HUES64 (cell line): ENCODE data around the gene CDK12.
"Not testable (repeated sequence)": the region's sequence is repeated elsewhere in the genome, so short reads cannot be mapped to it uniquely, and the experiment has no call there.

Experiments
- H3K27ac ChIP-seq: 2 replicates; pipeline ENCODE4 v1.7.0; 2013; ENCODE audit warnings: low read depth, low read length, inconsistent platforms
- H3K27me3 ChIP-seq: 2 replicates; pipeline ENCODE4 v1.6.1; 2013; ENCODE audit warnings: mild to moderate bottlenecking, low read length; ENCODE audit not compliant: insufficient read depth
- H3K36me3 ChIP-seq: 2 replicates; pipeline ENCODE4 v1.6.1; 2013; ENCODE audit warnings: mild to moderate bottlenecking, low read length; ENCODE audit not compliant: insufficient read depth
- H3K4me1 ChIP-seq: 2 replicates; pipeline ENCODE4 v1.6.1; 2013; ENCODE audit warnings: mild to moderate bottlenecking, low read length, moderate library complexity; ENCODE audit not compliant: insufficient read depth
- H3K4me3 ChIP-seq: 2 replicates; pipeline ENCODE4 v1.5.1; 2013; ENCODE audit warnings: mild to moderate bottlenecking, low read length, moderate library complexity
- H3K9ac ChIP-seq: 2 replicates; pipeline ENCODE4 v1.6.1; 2013; ENCODE audit warnings: mild to moderate bottlenecking, low read depth, low read length
- H3K9me3 ChIP-seq: 2 replicates; pipeline ENCODE4 v1.6.1; 2013; ENCODE audit warnings: low read depth, low read length; ENCODE audit not compliant: insufficient read depth
- WGBS: fragments of 150-250, 120-280 bp; methylation state at CpG from one replicate; pipeline ENCODE4 v1.1.7; 2013; ENCODE audit warnings: missing lambda C conversion rate; 5-methylcytosine and 5-hydroxymethylcytosine counted together

CDK12 gene

DNA sequence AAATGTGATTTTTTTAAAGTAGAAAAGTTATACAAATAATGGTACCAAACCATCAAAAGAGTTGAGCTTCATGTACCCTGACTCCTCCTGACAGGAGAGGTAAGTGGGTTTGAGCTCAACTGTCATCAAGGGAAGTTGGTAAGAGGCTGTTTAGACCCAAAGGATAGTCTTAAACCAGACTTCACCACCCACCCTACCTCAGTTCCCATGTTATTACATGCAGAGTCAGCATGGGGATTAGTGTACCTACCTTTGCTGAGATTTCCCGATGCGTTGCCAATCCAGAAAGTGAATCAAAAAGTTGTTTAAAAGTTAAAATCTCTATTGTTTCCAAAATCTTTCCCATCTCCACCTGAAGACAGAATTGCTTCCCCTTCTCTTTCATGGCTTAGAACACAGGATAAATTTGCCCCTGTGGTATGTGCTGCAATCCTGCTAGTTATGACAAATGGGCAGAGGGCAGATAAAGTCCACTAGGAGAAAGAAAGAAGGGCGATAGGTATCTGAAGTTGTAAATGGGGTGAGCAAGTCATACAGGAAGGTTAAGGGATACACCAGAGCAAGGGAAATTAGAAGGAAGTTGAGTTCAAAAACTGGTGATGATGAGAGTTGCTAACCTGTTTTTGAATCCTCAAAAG lies 73.6 kb downstream of the CDK12 start:
- Histone ChIP-seq H3K9me3 (no peaks in the 10 kb centered on the region), H3K4me3 (no peak overlapping the region), H3K27ac (no peak overlapping the region), H3K36me3 (peaks cover 25% of the 10 kb centered on the region), H3K9ac (no peak overlapping the region), H3K4me1 (no peaks in the 10 kb centered on the region), H3K27me3 (no peaks in the 10 kb centered on the region)
- 89% methylated on average over 3 of the region's 3 CpGs for WGBS

DNA sequence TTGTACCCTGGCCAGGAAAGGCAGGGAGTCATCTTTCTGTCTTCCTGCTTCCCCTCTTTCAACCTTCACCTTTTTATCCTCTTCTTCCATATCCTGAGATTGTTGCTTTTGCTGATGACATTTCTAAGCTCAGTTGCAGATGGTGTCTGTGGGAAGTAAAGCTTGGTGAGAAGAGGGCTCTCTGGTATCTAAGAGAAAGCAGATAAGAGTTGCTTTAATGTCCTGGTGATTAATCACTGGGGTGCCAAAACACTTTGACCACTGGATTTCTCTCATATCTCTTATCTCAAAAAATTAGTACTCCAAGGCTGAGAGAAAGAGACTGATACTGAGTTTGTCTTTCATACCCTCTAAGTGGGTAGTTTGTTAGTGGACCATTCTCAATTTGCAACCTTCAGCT lies 75.2 kb downstream of the CDK12 start:
- H3K4me1 ChIP-seq: no peaks in the 10 kb centered on the region

DNA sequence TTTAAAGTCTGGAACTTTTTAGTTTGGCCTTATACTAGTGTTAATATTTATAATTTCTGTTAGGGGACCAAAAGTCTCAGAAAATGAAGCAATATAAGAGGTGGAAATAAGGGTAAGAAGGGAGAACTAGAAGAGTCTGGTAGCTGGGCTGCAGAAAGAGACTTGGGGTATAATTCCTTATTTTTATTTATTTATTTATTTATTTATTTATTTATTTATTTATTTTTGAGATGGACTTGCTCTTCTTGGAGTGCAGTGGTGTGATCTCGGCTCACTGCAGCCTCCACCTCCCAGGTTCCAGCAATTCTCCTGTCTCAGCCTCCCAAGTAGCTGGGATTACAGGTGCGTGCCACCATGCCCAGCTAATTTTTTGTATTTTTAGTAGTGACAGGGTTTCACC lies 76.1 kb downstream of the CDK12 start:
- not testable (repeated sequence) for H3K36me3 ChIP-seq, H3K4me1 ChIP-seq, H3K9ac ChIP-seq, H3K27ac ChIP-seq, H3K9me3 ChIP-seq, H3K4me3 ChIP-seq, H3K27me3 ChIP-seq
- 100% methylated on average over 1 of the region's 2 CpGs for WGBS

More for the DNA sequence above, 75.2 kb downstream of the CDK12 start:
- no peak overlapping the region for H3K9ac ChIP-seq
- no peak overlapping the region for H3K27ac ChIP-seq
- H3K4me3 ChIP-seq: no peak overlapping the region
- H3K9me3 ChIP-seq: no peaks in the 10 kb centered on the region
- no peaks in the 10 kb centered on the region for H3K27me3 ChIP-seq
- peaks cover 9% of the 10 kb centered on the region for H3K36me3 ChIP-seq

DNA sequence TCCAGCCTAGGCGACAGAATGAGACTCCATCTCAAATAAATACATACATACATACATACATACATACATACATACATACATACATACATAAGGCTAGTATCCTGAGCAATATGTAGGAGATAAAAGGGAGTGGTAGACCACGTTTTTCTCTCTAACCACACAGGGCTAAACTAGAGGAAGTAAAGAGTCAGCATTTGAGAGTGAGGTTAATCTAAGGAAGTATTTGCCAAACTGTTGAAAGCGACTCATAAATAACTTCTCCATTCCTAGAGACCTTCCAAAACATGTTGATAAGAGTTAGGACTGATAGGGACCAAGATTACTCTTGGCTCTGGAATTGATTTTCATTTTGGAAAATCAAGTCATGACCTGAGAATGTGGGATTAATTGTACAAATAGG lies 77.6 kb downstream of the CDK12 start:
- H3K36me3 ChIP-seq: no peaks in the 10 kb centered on the region
- 100% methylated on average over 1 of the region's 3 CpGs for WGBS
- H3K27me3 ChIP-seq: no peaks in the 10 kb centered on the region
- H3K4me3 ChIP-seq: no peak overlapping the region
- H3K27ac ChIP-seq: no peak overlapping the region
- no peaks in the 10 kb centered on the region for H3K4me1 ChIP-seq
- no peaks in the 10 kb centered on the region for H3K9me3 ChIP-seq
- H3K9ac ChIP-seq: no peak overlapping the region

DNA sequence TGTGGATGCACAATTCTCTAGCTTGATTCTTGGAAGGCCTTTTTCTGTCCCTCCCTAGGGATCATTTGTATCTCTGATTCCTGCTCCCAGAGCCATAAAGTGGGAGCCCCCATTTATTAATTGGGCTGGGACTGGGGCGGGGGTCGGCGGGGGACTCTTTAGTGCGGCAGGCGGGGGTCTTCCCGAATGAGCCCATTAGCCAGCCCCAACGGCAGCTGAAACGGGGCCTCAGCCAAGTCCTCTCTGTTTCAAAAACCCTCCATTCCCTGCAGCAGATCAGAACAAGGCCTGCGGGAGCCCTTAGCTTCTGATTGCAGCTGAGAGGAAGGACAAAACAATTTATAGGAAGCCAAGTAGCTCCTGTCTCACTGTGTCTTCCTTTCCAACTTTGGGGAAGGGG lies 79.3 kb downstream of the CDK12 start:
- H3K27me3 ChIP-seq: no peaks in the 10 kb centered on the region
- 92% methylated on average over 9 of the region's 9 CpGs for WGBS
- no peaks in the 10 kb centered on the region for H3K9me3 ChIP-seq
- H3K4me3 ChIP-seq: no peak overlapping the region
- H3K36me3 ChIP-seq: 0 out of 2 replicates have a peak, but pooled peaks cover 5% of the 10 kb centered on the region
- no peaks in the 10 kb centered on the region for H3K4me1 ChIP-seq
- no peak overlapping the region for H3K9ac ChIP-seq
- no peak overlapping the region for H3K27ac ChIP-seq

DNA sequence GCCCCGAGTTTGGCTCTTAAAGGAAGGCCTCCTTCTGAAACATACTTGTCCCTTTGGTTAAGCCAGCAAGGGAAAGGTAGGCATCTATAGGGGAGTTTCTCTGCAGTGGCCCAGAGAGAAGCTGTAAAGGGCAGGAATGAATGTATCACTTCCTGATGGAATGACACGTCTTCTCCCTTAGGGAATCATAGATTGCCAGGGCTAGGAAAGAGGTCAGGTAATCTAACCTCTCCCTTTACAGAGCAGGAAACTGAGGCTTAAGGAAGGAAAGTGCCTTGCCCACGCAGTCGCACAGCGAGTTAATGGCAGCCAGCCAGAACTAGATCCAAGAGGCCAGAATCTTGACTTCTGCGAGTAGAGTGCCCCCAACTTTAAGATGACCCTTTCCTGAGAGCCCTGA lies 80.4 kb downstream of the CDK12 start:
- Histone ChIP-seq H3K4me1 (no peaks in the 10 kb centered on the region), H3K27me3 (no peaks in the 10 kb centered on the region), H3K4me3 (no peak overlapping the region), H3K9ac (no peak overlapping the region), H3K9me3 (no peaks in the 10 kb centered on the region), H3K36me3 (0 out of 2 replicates have a peak, but pooled peaks cover 5% of the 10 kb centered on the region), H3K27ac (no peak overlapping the region)
- WGBS: 78% methylated on average over 6 of the region's 6 CpGs

DNA sequence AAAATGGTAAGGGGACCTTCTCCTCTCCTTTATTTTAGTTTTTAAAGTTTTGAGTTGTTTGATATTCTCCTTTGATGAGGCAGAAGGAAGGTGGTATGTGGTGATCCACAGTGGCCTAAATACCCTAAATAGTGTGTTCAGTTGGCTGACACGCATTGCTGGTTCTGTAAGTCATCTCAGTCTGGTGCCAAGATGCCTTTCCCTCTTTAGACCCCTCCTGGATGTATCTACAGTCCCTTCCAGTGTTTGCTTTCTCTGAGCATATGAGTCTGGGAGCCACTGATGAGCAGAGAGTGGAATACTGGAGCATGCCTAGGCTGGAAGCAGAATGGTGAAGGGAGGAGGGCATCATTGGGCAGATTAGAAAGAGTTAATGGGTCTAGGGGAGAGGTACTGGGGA lies 81.9 kb downstream of the CDK12 start:
- no peak overlapping the region for H3K9ac ChIP-seq
- WGBS: 86% methylated on average over 1 of the region's 1 CpG
- H3K27me3 ChIP-seq: no peaks in the 10 kb centered on the region
- no peaks in the 10 kb centered on the region for H3K9me3 ChIP-seq
- no peaks in the 10 kb centered on the region for H3K4me1 ChIP-seq
- H3K27ac ChIP-seq: no peak overlapping the region
- 0 out of 2 replicates have a peak, but pooled peaks cover 5% of the 10 kb centered on the region for H3K36me3 ChIP-seq
- no peak overlapping the region for H3K4me3 ChIP-seq

DNA sequence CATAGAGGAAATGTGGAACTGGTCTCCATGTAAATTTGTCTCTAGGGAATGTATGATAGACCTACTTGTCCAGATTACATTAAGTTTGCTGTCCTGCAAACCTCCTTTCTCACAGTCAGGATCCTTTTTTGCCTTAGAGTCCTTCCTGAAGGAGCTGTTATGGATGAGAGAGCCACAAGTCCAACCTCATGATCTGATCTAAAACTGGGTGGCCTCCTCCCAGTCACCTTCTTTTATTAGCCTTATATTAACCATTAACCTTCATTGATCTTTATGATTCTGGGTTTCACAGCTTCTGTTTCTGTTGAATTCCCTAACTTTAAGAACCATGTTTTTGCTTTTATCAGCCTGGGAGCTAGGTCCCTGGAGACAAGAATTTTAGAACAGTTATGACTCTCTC lies 82.4 kb downstream of the CDK12 start:
- no peaks in the 10 kb centered on the region for H3K4me1 ChIP-seq
- H3K36me3 ChIP-seq: 0 out of 2 replicates have a peak, but pooled peaks cover 5% of the 10 kb centered on the region
- no peaks in the 10 kb centered on the region for H3K9me3 ChIP-seq
- no peak overlapping the region for H3K9ac ChIP-seq
- H3K27ac ChIP-seq: no peak overlapping the region
- no peak overlapping the region for H3K4me3 ChIP-seq
- H3K27me3 ChIP-seq: no peaks in the 10 kb centered on the region

DNA sequence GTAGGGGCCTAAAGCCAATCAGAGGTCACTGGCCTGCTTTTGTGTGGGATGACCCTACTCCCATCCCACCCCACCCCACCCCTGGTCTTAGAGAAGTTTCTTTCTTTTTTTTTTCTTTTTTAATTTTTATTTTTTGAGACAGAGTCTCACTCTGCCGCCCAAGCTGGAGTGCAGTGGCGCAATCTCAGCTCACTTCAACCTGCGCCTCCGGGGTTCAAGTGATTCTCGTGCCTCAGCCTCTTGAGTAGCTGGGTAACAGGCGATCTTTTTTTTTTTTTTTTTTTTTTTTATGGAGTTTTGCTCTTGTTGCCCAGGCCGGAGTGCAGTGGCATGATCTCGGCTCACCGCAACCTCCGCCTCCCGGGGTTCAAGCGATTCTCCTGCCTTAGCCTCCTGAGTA lies 83.1 kb downstream of the CDK12 start:
- not testable (repeated sequence) for H3K36me3 ChIP-seq, H3K4me1 ChIP-seq, H3K27ac ChIP-seq, H3K9ac ChIP-seq, H3K27me3 ChIP-seq, H3K4me3 ChIP-seq, H3K9me3 ChIP-seq
- WGBS: 96% methylated on average over 11 of the region's 12 CpGs

DNA sequence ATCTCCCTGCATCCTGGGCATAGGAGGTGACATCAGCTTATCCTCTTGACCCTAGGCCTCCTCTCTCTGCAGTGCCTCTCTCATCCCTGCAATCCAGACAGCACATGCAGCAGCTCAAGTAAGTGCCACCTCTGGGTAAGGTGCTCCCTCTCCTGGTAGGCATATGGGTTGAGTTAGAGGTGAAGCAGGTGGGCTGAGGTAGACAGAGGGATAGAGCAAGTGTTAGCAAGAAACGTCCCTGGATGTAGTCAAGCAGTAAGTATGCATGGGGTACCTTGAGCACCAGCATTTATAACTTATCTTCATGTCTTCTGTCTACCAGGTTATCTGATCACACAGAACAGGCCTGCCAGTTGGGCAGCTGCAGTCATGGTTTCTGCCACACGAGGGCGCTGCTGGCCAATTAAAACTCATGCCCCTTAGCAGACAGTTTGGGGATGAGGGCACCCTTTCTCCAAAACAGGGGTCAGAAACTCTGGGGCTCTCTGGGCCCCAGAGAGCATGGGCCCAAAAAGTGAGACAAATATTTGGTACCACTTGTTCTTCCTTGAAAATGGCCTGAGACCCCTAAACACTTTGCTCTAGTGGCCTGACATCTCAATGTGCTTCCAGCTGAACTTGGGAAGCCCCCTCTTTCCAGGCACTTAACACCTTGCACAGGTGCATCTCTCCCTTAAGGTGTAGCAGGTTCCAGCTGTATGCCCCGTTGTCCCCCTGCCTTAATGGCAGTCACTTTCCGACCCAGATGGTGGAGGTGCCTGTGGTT lies 86.6 kb downstream of the CDK12 start:
- H3K27me3 ChIP-seq: no peaks in the 10 kb centered on the region
- WGBS: 26% methylated on average over 5 of the region's 5 CpGs
- no peaks in the 10 kb centered on the region for H3K9me3 ChIP-seq
- H3K9ac ChIP-seq: no peak overlapping the region
- H3K4me1 ChIP-seq: no peaks in the 10 kb centered on the region
- no peak overlapping the region for H3K4me3 ChIP-seq
- H3K27ac ChIP-seq: no peak overlapping the region
- H3K36me3 ChIP-seq: 0 out of 2 replicates have a peak, but pooled peaks cover 5% of the 10 kb centered on the region

DNA sequence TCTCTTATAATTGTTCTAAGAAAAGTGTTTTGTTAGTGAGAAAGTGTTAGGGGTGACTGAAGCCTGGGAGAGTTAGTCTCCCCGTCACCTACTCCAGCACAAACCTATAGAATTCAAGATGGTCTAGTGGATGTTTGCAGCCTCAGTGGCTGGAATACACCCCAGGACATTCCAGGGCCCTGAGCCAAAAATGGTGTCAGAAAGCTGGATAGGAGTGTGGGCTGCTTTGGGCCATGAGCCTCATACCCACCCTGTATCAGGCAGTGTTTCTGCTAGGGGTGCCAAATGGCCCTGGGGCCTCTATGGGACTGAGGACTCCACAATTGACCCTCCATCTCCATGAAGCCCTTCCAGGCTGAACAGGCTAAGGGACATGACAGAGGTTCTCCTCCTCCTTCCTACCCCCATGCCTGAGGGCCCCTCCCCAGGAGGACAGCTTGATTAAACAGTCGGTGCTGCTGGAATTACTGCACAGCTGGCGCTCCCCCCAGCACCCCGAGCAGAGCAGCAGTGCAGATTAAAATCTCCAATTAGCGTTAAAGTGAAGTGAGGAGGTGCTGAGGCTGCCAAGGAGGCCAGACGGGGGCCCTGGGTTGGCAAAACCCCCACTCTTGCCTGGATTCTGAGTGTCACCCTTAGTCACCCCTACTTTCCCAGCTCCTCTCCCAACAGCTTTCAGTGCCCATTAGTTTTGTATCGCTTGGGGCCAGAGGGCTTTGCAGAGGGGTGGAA lies 87.4 kb downstream of the CDK12 start:
- Histone ChIP-seq H3K27ac (no peak overlapping the region), H3K27me3 (no peaks in the 10 kb centered on the region), H3K4me3 (no peak overlapping the region), H3K36me3 (0 out of 2 replicates have a peak, but pooled peaks cover 5% of the 10 kb centered on the region), H3K9ac (no peak overlapping the region), H3K4me1 (no peaks in the 10 kb centered on the region), H3K9me3 (no peaks in the 10 kb centered on the region)
- 91% methylated on average over 7 of the region's 7 CpGs for WGBS
